GM23248 (cell line): ENCODE results near the gene CD1D.

Experiments
- EZH2 ChIP-seq: fragments of 200-600 bp; sonication (generic); IDR thresholded peaks from 2 replicates; pipeline ENCODE4 v1.6.1; 2018; ENCODE audit warnings: antibody characterized with exemption, mild to moderate bottlenecking; ENCODE audit not compliant: insufficient read depth, poor library complexity, severe bottlenecking
- EZH2phosphoT487 ChIP-seq: fragments of 200-600 bp; sonication (generic); IDR thresholded peaks from 2 replicates; pipeline ENCODE4 v1.6.1; 2018; ENCODE audit warnings: antibody characterized with exemption, moderate library complexity, mild to moderate bottlenecking, low read depth; ENCODE audit not compliant: insufficient read depth

DNA sequence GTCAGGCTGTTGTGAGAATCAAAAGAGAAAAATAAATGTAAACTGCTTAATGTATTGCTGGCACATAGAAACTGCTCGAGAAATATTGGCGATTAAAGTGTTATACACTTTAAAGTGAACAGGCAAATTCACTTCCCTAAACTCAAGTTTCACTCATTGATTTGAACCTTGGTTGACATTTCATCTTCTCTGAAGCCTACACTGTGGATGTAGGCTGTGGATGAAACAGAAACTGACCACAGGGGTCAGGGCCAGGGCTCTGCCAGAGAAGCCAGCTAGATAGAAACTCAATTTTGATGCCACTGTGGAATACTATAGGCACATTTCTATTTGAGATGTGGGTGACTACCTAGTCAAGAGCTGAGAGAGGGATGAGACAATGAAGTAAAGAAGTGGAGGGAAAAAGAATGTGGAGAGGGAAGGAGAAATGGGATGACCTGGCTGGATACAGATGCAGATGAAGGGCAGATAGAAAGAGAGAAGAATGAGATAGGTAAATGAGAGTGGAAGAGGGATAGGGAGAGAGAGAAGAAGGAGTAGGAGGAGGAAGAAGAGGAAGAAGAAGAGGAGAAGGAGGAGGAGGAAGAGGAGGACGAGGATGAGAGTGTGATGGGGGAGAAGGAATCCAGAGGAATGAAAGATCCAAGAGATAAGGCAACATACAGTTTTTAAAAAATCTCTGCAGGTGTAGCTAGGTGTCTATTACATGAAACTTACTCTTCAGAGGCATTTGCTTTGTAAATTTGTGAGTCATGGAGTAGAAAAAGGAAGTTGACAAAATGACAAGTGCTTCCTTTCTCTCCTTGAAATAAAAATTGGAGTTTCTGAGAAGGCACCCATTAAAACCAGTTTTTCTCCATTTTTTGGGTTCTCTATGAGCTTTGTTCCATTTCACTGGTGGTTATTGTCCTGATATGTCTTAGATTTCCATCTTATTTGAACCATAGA is 17.4 kb upstream of the CD1D start:
- TF ChIP-seq EZH2, result no peak
- TF ChIP-seq EZH2phosphoT487, result no peak
